Inferior parietal cortex (tissue), 1 donor: ENCODE measurements around the gene IKZF1.

Experiments
- DNase-seq: peaks from one replicate; pipeline ENCODE4 v3.0.0-alpha.2; 2016; ENCODE audit errors: extremely low spot score

The IKZF1 gene

GRCh38 chr7:50449881-50450589, 145.5 kb downstream of the IKZF1 start, which contains the start of gene FIGNL1:
FIGNL1 (minus strand) TSS chr7:50450350; CDS start chr7:50447287, 3,063 bp downstream.
- peak; percentile 81 for DNase-seq

- DNase-seq = no peak
Measured at GRCh38 chr7:50450590-50451032, 146.1 kb downstream of the IKZF1 start.
